Measurements from ENCODE around the gene MCF2L. TPM values are rescaled to one million over a fixed set of nuclear protein-coding genes. Genes with fewer than 3 reads are reported as not detected.
"Not testable (repeated sequence)": the region's sequence is repeated elsewhere in the genome, so short reads cannot be mapped to it uniquely, and the experiment has no call there.

Gene MCF2L
- total RNA-seq, 2 donors from 2014 or later: 28.6 to 33.1 TPM

DNA sequence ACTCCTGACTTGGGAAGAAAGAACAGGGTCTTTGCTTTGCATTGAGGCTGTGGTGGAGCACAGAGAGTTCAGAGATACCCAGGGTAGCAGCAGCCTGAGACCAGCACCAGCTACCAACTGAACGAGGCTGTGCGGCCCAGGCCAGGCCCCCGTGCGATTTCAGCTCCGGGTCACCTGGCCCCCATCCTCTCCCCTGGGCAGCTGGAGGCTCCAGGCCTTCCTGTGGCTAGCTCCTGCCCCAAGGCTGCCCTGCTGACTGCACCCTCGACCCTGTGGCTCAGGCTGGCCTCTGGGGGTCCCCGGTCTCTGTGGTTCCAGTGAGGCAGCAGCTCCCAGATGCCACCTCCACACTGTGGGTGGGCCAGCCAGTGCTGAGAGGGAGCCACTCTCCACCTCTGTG lies 52.8 kb downstream of the MCF2L start:
- no peak for DNase-seq (ENCODE audit: low spot score)
- intact Hi-C loops (cut with DNase I): loop anchor here in 1 of 2 donors (10.0 kb wide), 1 partner anchor 77 kb away; no protein-coding TSS in a partner anchor

DNA sequence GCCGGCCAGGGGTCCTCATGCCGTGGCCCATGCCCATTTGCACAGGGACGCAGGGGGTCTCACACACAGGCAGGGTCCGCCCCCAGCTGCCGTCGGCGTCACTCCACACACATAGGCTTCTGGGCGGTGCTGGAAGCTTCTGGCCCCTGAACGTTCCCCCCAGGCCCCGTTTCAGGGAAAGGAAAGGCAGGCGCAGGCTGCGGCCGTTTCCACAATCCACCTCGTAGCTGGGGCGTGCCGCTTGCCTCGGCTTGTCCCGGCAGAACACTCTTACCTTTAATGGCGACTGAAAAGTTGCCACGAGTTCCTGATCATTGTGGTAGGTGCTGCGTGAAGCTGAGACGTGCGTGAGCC lies 53.4 kb downstream of the MCF2L start:
- intact Hi-C loops (cut with DNase I): loop anchor here in 1 of 2 donors (10.0 kb wide), 1 partner anchor 78 kb away; no protein-coding TSS in a partner anchor
- DNase-seq (ENCODE audit: low spot score): no peak

DNA sequence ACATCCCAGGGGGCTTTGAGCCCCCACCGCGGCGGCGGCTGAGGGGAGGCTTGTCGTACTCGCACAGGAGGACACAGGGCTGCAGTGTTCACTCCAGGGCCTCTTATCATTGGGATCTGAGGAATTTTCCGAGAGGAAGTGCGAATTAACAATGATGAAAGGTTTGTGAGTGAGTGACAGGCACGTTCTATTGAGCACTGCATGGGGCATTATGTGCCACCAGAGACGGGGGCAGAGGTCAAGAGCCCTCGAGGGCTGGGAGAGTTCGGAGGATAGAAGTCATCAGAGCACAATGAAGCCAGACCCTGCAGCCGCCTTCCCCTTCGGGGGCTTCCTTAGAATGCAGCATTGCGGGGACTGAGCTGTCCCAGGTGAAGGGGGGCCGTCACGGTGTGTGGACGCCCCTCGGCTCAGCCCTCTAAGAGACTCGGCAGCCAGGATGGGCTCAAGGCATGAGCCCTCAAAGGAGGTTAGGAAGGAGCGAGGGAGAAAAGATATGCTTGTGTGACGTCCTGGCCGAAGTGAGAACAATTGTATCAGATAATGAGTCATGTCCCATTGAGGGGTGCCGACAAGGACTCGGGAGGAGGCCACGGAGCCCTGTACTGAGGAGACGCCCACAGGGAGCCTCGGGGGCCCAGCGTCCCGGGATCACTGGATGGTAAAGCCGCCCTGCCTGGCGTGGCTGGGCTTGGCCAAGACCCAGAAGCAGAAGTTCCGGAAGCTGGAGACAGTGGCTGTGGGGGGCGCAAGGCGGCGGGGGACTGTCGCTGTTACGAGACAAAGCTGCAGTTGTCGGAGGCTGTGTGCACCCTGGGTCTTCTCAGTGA lies 53.9 kb downstream of the MCF2L start:
- intact Hi-C loops (cut with DNase I): loop anchor here in 1 of 2 donors (10.0 kb wide), 1 partner anchor 78 kb away; no protein-coding TSS in a partner anchor
- no peak for DNase-seq (ENCODE audit: low spot score)

DNA sequence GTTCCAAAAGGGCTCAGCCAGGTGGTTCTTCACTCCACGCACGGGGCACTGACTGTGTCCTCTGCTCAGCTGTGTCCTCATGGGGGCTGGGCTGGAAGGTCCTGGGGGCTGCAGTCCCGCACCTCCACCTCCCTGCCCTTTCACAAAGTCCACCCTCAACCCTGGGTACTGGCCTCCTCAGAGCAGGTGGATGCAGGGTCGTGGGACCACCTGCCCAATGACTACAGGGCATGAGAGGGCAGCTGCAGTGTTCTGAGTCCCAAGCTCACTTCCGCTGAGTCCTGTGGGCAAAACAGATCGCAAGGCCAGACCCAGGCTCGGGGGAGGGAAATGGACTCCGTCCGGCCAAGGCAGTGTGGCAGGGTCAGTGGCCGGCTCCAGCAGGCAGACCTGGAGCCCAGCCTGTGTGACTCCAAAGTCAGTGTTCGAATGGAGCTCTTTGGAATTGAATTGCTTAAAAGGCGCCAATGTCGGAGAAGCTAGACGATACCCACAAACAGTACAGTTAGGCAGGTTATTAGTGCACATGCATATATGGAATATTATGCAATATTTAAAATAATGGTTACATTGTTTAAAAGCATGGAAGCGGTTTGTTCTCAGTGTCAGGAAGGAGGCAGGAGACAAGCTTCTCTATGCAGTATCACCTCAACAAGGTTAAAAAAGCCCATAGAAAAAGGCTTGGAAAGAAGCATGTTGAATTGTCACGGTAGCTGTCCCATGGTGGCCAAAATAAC lies 54.8 kb downstream of the MCF2L start:
- no peak for DNase-seq (ENCODE audit: low spot score)
- intact Hi-C loops (cut with DNase I): loop anchor here in 1 of 2 donors (10.0 kb wide), 1 partner anchor 79 kb away; no protein-coding TSS in a partner anchor

DNA sequence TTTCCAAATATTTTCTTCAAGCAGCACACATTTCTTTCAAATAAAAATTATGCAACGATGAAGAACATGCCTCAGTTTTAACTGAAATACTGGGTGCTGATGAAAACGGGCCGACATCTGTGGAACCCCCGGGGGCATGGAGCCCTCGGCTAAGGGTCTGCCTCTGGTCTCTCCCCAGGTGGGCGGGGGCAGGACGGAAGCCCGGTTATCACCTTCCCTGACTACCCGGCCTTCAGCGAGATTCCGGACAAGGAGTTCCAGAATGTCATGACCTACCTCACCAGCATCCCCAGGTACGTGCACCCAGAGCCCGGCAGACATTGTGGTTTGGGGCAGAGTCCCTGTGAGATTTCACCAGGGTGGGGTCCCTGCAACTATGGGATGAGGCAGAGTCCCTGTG lies 55.5 kb downstream of the MCF2L start:
- intact Hi-C loops (cut with DNase I): loop anchor here in 1 of 2 donors (10.0 kb wide), 1 partner anchor 80 kb away; no protein-coding TSS in a partner anchor
- DNase-seq (ENCODE audit: low spot score): no peak

DNA sequence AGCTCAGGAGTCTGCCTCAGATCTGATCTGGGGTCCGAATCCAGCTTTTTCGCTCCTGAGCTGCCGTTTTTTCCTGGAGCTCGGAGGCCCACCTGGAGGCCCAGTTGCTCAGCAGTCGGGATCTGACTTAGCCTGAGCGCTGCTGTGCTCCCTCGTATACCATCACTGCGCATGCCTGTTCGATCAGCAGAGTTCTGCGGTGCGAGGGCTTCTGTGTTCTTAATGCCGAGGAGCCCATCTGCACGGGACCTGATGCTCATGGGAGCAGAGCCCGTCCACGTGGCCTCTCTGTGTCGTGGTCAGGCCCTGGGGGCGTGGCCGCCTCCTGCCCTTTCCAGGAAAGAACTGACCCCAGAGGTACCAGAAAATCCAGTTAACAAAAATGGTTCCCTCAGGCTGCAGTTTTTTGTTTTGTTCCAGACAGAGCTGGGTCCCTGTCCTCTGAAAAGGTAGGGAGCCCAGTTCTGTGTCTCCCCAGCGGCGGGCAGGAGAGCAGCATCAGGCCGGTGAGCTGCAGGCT lies 57.4 kb downstream of the MCF2L start:
- intact Hi-C loops (cut with DNase I): loop anchor here in 1 of 2 donors (10.0 kb wide), 1 partner anchor 82 kb away; no protein-coding TSS in a partner anchor
- DNase-seq (ENCODE audit: low spot score): no peak

DNA sequence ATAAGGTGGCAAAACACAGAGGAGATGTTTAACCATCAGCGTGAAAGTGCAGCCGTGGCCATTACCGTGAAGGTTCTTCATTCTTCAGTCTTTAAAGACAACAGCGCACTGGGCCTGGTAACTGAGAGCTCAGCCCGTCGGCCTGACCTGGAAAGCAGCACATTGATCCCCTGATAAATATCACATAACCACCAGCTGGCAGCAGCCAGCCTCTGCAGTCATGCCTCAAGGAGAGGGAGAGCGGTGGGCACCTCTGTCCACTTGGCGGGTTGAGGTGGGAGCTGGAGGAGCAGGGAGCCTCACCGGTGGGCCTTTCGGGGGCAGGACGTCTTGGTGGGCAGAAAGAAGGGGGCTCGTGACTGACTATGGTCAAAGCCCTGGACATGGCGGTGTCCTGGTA lies 58.1 kb downstream of the MCF2L start:
- intact Hi-C loops (cut with DNase I): loop anchor here in 1 of 2 donors (10.0 kb wide), 1 partner anchor 82 kb away; no protein-coding TSS in a partner anchor
- no peak for DNase-seq (ENCODE audit: low spot score)

DNA sequence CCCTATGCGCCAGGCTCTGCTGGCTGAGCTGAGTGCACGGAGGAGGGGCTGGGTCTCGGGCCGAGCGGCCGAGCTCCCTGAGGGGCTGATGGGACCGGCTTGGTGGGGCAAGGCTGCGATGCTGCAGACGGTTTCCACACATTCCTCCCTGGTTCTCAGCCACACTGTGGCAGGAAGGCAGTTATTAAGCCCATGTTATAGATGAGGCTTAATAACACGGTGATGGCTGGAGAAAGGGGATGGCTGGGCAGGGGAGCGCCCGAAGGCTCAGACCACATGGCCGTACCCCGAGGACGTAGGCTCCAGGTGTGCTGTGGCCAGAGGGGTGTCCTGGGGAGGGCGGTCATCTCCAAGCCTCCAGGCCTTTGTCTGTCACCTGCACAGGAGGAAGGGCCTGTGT lies 58.6 kb downstream of the MCF2L start:
- intact Hi-C loops (cut with DNase I): loop anchor here in 1 of 2 donors (10.0 kb wide), 1 partner anchor 83 kb away; no protein-coding TSS in a partner anchor
- DNase-seq (ENCODE audit: low spot score): no peak

DNA sequence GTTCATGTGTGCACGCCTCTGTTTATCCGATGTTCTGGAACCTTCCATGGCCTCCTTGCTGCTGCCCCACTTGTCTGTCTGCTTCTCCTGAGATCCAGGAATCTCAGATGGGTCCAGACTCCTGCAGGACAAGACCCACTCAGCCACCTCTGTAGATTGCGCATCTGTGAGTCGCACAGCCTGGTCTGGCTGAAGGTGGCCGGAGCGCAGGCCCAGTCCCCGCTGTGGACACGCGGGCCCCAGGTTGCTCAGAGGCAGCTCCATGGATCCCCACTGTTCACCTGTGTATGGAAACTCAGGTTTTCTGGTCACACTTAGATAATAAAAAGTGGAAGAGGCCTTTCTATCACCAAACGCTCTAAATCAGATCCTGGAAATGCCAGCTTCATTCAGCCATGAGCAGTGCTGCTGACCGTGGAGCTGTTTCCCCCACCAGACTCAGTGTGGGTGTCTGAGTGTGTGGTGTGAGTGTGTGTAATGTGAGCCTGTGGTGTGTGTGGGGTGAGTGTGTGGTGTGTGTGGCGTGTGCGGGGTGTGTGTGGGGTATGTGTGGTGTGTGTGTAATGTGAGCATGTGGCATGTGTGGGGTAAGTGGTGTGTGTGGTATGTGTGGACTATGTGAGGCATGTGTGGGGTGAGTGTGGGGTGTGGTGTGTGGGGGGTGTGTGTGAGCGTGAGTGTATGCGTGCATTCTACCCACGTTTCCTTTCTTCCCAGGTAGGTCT lies 59.5 kb downstream of the MCF2L start:
- intact Hi-C loops (cut with DNase I): loop anchor here in 1 of 2 donors (10.0 kb wide), 1 partner anchor 84 kb away; no protein-coding TSS in a partner anchor

DNA sequence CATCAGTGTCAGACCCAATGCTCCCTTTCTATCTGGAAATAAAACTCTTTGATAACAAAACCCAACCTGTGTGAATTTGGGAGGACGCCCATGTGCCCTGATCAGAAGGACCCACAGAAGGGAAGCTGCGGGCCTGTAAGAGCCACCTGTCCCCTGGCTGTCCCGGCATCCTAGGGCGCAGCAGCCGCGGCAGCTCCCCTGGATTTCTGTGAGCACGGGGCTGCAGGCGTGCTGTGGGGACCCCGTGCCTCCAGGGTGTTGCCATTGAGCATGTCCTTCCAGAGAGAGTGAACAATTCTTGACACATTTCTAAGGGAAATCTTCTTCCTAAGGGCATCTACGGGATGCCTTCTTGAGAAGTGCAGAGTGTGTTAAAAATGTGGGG lies 60.0 kb downstream of the MCF2L start:
- intact Hi-C loops (cut with DNase I): loop anchor here in 1 of 2 donors (10.0 kb wide), 1 partner anchor 84 kb away; no protein-coding TSS in a partner anchor
- DNase-seq (ENCODE audit: low spot score): no peak

More for the DNA sequence above, 59.5 kb downstream of the MCF2L start:
- DNase-seq (ENCODE audit: low spot score): no peak

DNA sequence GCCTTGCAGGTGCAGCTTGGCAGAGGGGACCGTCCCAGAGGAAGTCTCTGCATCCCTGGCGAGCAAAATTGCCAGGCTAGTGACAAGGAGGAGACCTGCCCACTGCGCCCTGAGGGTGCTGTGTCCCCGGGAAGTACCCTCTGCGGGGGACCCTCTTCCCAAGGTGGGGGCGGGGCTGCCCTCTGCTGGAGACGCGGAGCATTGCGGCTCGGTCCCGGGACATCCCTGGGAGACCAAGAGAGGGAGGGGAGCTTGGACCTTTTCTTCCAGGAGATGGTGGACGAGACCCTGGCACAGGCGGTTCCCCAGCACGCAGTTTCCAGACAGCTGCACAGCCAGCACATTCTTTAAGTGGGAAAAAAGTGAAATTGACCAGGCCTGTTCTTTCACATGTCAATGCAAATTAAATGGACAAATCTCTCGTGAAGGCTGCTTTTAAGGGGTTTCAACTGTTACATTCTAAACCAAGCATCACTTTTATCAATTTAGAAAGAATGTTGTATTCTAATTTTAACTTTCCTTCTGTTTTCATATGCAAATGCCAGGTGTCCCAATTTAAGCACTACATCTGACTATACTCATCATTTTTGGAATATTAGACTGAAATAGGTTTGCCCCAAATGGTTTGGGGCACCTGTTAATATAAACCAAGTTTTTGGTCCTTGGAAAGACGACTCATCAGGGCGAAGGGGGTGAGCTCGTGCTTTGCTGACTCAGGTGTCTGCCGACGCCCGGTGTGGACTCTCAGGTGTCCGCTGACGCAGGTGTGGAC lies 60.7 kb downstream of the MCF2L start:
- intact Hi-C loops (cut with DNase I): loop anchor here in 1 of 2 donors (10.0 kb wide), 1 partner anchor 85 kb away; no protein-coding TSS in a partner anchor
- DNase-seq (ENCODE audit: low spot score): no peak

DNA sequence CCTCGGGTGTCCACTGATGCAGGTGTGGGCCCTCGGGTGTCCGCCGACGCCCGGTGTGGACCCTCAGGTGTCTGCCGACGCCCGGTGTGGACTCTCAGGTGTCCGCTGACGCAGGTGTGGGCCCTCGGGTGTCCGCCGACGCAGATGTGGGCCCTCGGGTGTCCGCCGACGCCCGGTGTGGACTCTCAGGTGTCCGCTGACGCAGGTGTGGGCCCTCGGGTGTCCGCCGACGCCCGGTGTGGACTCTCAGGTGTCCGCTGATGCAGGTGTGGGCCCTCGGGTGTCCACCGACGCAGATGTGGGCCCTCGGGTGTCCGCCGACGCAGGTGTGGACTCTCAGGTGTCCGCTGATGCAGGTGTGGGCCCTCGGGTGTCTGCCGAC lies 61.2 kb downstream of the MCF2L start:
- DNase-seq (ENCODE audit: low spot score); intact Hi-C loops (cut with DNase I): not testable (repeated sequence)

DNA sequence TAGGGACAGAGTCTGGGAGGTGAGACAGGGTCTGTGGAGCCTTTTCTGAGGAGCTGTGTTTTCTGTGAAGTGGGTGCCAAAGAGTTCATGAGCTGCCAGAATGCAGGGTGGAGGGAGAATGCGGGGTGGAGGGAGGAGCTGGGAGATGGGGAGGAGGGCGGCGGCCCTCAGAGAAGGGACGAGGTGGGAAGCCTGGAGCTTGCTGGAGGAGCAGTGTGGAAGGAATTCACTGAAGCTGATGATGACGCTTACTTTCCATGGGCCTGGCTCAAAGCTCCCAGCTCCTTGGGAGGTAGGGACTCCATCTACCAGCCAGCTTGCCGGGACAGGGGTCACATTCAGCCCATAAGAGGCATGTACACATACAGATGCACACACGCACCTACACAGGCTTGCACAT lies 62.5 kb downstream of the MCF2L start:
- intact Hi-C loops (cut with DNase I): no loop called here
- no peak for DNase-seq (ENCODE audit: low spot score)

DNA sequence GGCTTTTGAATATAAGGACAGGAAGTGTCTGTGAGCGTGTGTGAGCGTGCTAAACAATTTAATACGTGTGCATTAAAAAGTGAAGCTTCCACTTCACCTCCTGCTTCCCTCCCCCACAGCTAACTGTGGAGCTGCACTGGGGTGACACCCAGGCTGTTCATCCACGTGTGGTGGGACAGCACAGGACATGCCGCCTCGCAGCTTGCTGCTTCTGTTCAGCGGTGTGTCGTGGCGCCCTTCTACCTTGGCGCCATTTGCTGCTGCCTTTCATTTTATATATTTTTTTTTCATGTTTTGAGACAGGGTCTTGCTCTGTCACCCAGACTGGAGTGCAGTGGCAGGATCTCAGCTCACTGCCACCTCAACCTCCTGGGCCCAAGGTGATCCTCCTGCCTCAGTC lies 63.3 kb downstream of the MCF2L start:
- intact Hi-C loops (cut with DNase I): no loop called here
- no peak for DNase-seq (ENCODE audit: low spot score)

DNA sequence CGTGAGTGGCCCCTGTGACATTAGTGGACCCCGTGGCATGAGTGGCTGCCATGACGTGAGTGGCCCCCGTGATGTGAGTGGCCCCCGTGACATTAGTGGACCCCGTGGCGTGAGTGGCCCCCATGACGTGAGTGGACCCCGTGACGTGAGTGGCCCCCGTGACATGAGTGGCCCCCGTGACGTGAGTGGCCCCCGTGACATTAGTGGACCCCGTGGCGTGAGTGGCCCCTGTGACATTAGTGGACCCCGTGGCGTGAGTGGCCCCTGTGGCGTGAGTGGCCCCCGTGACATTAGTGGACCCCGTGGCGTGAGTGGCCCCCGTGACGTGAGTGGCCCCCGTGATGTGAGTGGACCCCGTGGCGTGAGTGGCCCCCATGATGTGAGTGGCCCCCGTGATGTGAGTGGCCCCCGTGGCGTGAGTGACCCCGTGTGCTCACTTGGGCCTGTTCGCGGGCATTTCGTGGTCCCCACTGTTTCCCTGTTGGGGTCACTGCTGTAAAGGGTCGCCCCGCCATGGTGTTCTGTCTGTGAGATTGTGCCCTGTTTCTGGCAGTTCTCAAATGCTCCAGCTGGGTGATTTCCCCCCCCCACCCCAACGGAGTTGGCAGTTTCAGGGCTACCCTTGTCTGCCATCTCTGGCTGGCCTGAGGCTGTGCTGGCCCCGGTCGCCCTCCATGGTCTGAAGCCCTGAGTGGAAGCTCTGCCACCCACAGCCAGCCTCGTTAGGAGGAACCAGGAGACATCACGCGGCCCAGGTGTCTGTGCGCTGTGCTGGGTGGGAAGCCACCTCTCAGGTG lies 64.2 kb downstream of the MCF2L start:
- intact Hi-C loops (cut with DNase I): no loop called here
- no peak for DNase-seq (ENCODE audit: low spot score)

DNA sequence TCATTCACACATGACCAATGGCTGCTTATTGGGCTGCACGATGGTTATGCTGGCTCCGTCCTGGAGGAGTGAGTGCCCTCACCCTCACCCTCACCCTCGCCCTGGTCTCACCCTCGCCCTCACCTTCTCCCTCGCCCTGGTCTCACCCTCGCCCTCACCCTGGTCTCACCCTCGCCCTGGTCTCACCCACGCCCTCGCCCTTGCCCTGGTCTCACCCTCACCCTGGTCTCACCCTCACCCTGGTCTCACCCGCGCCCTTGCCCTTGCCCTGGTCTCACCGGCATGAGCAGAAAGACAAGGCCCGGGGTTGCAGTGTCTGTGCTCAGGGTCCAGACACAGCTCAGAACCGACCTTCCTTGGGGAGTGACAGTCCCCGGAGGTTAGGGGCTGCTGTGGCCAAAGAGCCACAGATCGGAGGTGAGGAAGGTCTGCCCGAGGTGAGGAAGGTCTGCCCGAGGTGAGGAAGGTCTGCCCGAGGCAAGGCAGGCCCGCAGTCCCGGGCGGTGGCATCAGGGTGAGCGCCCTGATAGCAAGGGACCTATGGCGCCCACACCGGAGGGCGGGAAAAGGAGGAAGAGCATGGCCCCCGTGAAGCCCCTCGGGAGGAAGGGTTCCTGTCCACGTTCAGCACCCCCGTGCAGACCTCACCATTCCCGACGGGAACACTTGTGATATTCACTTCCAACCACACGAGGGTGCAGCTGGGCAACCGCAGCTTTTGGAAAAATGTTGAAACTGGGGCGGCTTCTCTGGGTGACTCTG lies 65.6 kb downstream of the MCF2L start:
- intact Hi-C loops (cut with DNase I): no loop called here
- DNase-seq (ENCODE audit: low spot score): no peak

Data from posterior vena cava (tissue), 2 donors.